ENCODE results near the gene PCDHGB4. TPM values are rescaled to one million over a fixed set of nuclear protein-coding genes. Genes with fewer than 3 reads are reported as not detected.

The PCDHGB4 gene
- 3.3 and 4.2 TPM in 2 replicates for total RNA-seq

DNA sequence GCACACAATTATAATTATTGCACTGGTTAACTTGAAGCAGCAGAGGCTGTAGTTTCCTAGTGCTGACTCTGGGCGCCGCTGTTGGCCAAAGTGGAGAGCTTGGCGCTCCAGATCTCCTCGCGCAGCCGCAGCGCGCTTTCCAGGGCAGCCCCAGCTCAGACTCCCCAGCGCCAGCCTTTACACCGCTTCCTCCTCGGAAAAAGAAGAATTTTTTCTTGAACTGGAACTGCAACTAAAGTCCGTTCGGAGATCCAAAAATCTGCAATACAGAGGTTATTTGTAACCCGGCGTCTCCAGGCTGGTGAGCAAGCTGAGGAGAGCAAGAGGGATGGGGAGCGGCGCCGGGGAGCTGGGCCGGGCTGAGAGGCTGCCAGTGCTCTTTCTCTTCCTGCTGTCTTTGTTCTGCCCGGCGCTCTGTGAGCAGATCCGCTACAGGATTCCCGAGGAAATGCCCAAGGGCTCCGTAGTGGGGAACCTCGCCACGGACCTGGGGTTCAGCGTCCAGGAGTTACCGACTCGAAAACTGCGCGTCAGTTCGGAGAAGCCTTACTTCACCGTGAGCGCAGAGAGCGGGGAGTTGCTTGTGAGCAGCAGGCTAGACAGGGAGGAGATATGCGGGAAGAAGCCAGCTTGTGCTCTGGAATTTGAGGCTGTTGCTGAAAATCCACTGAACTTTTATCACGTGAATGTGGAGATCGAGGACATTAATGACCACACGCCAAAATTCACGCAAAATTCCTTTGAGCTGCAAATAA lies at the start of gene PCDHGB4:
TSS of gene PCDHGB4 (plus strand) at position 142 of the 755 bp plus-strand sequence. CDS start at position 329, 187 bp downstream.

GRCh38 chr5:141338538-141339306 lies 48.8 kb upstream of the PCDHGB4 start, which contains the start of gene PCDHGA2:
Gene PCDHGA2, plus strand, starts transcription at chr5:141338760.

DNA sequence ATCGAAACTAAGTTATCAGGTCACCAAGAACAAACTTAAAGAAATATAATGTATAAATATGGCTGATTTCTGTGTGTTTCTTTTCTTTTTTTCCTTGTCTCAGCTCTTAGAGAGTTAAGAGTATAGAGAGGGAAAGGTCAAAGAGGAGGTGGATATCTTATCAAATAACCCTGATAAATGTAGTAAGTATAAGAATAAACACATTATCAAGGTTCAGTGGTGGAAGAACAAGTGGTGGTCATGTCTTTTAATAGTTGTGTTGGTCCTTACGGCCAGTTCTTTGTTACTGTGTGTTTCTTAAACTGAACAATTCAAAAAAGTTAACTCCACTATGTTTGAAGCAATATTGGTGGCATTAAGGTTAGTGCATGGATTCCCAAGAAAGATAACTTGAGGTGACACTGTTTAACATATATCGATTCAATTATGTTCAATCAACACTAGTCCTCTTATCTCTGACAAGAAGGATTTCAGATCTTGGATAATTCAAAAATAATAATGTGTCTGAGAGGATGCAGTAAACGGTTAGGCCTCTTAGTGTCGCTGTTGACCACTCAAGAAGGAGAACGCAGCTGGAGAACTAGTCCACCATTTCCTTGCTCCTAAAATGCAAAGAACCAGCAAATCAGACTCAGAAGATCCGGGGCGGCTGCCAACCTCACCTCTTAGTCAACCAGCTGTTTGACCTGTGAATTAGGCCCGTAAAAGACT lies 44.1 kb upstream of the PCDHGB4 start, which contains the start of gene PCDHGA3:
TSS of gene PCDHGA3 (plus strand) at position 588 of the 711 bp plus-strand sequence. CDS start 205 bp downstream, outside the sequence.

GRCh38 chr5:141349917-141350619 lies 37.4 kb upstream of the PCDHGB4 start, which contains the start of gene PCDHGB1:
Gene PCDHGB1, plus strand, starts transcription at chr5:141350099. Its CDS starts 162 bp downstream, at chr5:141350261.

GRCh38 chr5:141354900-141355469 lies 32.5 kb upstream of the PCDHGB4 start, which contains the start of gene PCDHGA4:
Gene PCDHGA4, plus strand, starts transcription at chr5:141355021. Its CDS starts 87 bp downstream, at chr5:141355108.

DNA sequence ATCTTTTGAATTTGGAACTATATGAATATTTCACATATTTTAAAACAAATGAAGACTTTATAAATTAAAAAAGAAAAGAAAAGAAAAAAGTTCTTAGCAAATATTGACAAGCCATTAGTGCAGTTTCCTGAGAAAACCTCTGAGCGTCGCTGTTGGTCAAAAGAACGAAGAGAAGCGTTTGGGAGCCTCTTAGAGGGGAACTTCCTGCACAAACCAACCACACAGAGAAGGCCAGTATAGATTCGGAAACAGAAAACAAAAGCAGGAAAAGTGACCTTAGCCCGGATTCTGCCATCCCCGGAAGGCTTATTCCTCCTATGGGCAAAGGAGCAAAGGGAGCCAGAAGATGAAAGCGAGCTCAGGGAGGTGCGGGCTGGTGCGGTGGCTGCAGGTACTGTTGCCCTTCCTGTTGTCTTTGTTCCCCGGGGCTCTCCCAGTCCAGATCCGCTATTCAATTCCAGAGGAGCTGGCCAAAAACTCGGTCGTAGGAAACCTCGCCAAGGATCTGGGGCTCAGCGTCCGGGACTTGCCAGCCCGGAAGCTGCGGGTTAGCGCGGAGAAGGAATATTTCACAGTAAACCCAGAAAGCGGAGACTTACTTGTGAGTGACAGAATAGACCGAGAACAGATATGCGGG lies 27.6 kb upstream of the PCDHGB4 start, which contains the start of gene PCDHGB2:
TSS of gene PCDHGB2 (plus strand) at position 205 of the 637 bp plus-strand sequence. CDS start at position 347, 142 bp downstream.

DNA sequence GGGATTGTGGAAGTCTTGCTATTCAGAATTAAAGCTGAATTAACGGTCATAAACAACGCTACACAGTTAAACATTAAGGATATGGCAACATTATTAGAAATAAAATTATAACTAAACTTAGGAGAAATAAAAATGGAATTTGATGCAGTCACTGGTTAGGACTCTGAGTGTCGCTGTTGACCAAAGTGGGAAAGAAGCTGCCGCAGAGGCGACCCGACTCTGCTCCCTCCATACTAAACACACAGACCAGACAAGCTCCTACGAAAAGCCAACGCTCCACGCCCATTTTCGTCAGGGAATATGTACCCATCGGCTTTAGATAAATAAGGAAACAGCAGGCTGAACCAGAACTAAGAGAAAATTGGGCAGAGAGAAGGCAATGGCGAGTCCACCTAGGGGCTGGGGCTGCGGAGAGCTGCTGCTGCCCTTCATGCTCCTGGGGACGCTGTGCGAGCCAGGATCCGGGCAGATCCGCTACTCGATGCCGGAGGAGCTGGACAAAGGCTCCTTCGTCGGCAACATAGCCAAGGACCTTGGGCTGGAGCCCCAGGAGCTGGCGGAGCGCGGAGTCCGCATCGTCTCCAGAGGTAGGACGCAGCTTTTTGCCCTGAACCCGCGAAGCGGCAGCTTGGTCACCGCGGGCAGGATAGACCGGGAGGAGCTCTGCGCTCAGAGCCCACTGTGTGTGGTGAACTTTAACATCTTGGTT lies 23.4 kb upstream of the PCDHGB4 start, which contains the start of gene PCDHGA5:
TSS of gene PCDHGA5 (plus strand) at position 211 of the 709 bp plus-strand sequence. CDS start at position 380, 169 bp downstream.

GRCh38 chr5:141369994-141370848 lies 17.3 kb upstream of the PCDHGB4 start, which contains the start of gene PCDHGB3:
Gene PCDHGB3, plus strand, starts transcription at chr5:141370242. Its CDS starts 153 bp downstream, at chr5:141370395.

GRCh38 chr5:141373673-141374317 lies 13.7 kb upstream of the PCDHGB4 start, which contains the start of gene PCDHGA6:
Gene PCDHGA6, plus strand, starts transcription at chr5:141373891. Its CDS starts 193 bp downstream, at chr5:141374084.

GRCh38 chr5:141382469-141383294 lies 4.8 kb upstream of the PCDHGB4 start, which contains the start of gene PCDHGA7:
Gene PCDHGA7, plus strand, starts transcription at chr5:141382742. Its CDS starts 158 bp downstream, at chr5:141382900.

GRCh38 chr5:141392429-141393198 lies 5.1 kb downstream of the PCDHGB4 start, which contains the start of gene PCDHGA8:
Gene PCDHGA8, plus strand, starts transcription at chr5:141392633. Its CDS starts 181 bp downstream, at chr5:141392814.

DNA sequence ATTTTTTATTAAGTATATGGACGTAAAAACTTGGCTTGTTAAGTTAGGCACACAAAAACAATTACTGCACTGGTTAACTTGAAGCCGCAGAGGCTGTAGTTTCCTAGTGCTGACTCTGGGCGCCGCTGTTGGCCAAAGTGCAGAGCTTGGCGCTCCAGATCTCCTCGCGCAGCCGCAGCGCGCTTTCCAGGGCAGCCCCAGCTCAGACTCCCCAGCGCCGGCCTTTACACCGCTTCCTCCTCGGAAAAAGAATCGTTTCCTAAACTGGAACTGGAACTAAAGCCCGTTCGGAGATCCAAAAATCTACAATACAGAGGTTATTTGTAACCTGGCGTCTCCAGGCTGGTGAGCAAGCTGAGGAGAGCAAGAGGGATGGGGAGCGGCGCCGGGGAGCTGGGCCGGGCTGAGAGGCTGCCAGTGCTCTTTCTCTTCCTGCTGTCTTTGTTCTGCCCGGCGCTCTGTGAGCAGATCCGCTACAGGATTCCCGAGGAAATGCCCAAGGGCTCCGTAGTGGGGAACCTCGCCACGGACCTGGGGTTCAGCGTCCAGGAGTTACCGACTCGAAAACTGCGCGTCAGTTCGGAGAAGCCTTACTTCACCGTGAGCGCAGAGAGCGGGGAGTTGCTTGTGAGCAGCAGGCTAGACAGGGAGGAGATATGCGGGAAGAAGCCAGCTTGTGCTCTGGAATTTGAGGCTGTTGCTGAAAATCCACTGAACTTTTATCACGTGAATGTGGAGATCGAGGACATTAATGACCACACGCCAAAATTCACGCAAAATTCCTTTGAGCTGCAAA lies 10.5 kb downstream of the PCDHGB4 start, which contains the start of gene PCDHGB5:
TSS of gene PCDHGB5 (plus strand) at position 192 of the 796 bp plus-strand sequence. CDS start at position 373, 181 bp downstream.

GRCh38 chr5:141402553-141403243 lies 15.2 kb downstream of the PCDHGB4 start, which contains the start of gene PCDHGA9:
Gene PCDHGA9, plus strand, starts transcription at chr5:141402778. Its CDS starts 175 bp downstream, at chr5:141402953.

DNA sequence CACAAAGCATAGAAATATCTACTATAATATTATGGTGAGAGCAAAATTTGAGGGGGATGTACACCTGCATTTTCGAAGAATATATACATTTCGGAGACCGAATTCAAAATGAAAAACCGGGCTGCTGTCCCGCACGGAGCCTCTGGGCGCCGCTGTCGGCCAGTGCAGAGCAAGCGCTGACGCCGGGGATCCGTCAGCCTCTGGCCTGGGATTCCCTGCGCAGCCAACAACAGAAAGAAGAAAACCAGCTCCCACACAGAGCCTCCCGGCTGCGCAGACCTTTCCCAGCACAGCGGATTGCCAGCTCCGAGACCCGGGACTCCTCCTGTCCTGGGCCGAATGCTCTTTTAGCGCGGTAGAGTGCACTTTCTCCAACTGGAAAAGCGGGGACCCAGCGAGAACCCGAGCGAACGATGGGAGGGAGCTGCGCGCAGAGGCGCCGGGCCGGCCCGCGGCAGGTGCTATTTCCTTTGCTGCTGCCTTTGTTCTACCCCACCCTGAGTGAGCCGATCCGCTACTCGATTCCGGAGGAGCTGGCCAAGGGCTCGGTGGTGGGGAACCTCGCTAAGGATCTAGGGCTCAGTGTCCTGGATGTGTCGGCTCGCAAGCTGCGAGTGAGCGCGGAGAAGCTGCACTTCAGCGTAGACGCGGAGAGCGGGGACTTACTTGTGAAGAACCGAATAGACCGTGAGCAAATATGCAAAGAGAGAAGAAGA lies 20.4 kb downstream of the PCDHGB4 start, which contains the start of gene PCDHGB6:
TSS of gene PCDHGB6 (plus strand) at position 232 of the 716 bp plus-strand sequence. CDS start at position 414, 182 bp downstream.

Measured in mammary microvascular endothelial cell (primary cell).